Left ventricle myocardium inferior (tissue), 1 donor: ENCODE data around the gene MINDY3. TPM values are rescaled to one million over a fixed set of nuclear protein-coding genes. Genes with fewer than 3 reads are reported as not detected.

Experiments used
- DNase-seq: peaks from one replicate; pipeline ENCODE4 v3.0.0-alpha.2; 2020
- H3K27ac ChIP-seq: fragments of 200-600 bp; replicated peaks from 2 replicates; pipeline ENCODE4 v1.8.0; 2021
- H3K27me3 ChIP-seq: fragments of 200-600 bp; 2 replicates; pipeline ENCODE4 v1.8.0; 2021; ENCODE audit warnings: low read depth
- H3K36me3 ChIP-seq: fragments of 200-600 bp; 2 replicates; pipeline ENCODE4 v1.8.0; 2021
- H3K4me1 ChIP-seq: fragments of 200-600 bp; 2 replicates; pipeline ENCODE4 v1.8.0; 2021
- H3K4me3 ChIP-seq: fragments of 200-600 bp; 2 replicates; pipeline ENCODE4 v1.8.0; 2021; ENCODE audit warnings: mild to moderate bottlenecking, moderate library complexity
- H3K9me3 ChIP-seq: fragments of 200-600 bp; replicated peaks from 2 replicates; pipeline ENCODE4 v1.8.0; 2021
- CTCF ChIP-seq: fragments of 200-600 bp; IDR thresholded peaks from 2 replicates; pipeline ENCODE4 v1.8.0; 2021; ENCODE audit warnings: antibody characterized with exemption, mild to moderate bottlenecking, borderline replicate concordance
- intact Hi-C: fragments of 100-400 bp; cut with micrococcal nuclease; formaldehyde crosslinking; loops from one replicate; pipeline ENCODE4 v1.11.0; 2022
- long read RNA-seq: library from polyadenylated mRNA; unstranded; transcript quantifications from one replicate; pipeline ENCODE4 v2.0.0, GENCODE V29; 2021
- total RNA-seq: library from RNA; stranded (reverse); fragmentation: NEBNext Ultra II Directional; extraction: Animal tissue kit (Norgen Biotek cat#: 25700); gene quantifications from one replicate; pipeline ENCODE4 v1.2.1, GENCODE V29; 2021
- donor health status: DM: no; HTN: yes; CAD: no; lungs with severe emphysema.

MINDY3 gene
- 22.5 TPM for total RNA-seq
- long read RNA-seq, transcript MINDY3-206 (14 exons, 2,307 nt), result major isoform, 9 of 15 reads
- long read RNA-seq, partial matches to known transcripts, result 0 of 15 reads
- long read RNA-seq, other reads (novel, unspliced or antisense), result 3 of 15 reads

GRCh38 chr10:15859906-15860691 is at the start of gene MINDY3:
MINDY3 (minus strand) TSS chr10:15860507; CDS start chr10:15860299, 208 bp downstream.
- Histone ChIP-seq H3K4me3 (peak within 1 kb of the TSS; percentile 93), H3K4me1 (peaks cover 48% of the 10 kb centered on the region), H3K9me3 (no peaks in the 10 kb centered on the region), H3K27ac (peak within 1 kb of the TSS; percentile 84), H3K36me3 (no peaks in the 10 kb centered on the region), H3K27me3 (peaks cover 18% of the 10 kb centered on the region)
- intact Hi-C loops, result no loop called here
- no peak for TF ChIP-seq CTCF
- peak; percentile 76 for DNase-seq

GRCh38 chr10:15901889-15902288 is 41.6 kb upstream of the MINDY3 start:
- H3K36me3 ChIP-seq, result no peaks in the 10 kb centered on the region
- H3K27me3 ChIP-seq, result peaks cover 42% of the 10 kb centered on the region
- intact Hi-C loops, result no loop called here
- H3K9me3 ChIP-seq, result no peaks in the 10 kb centered on the region
- TF ChIP-seq CTCF, result no peak
- DNase-seq, result no peak
- H3K4me3 ChIP-seq, result no peak overlapping the region
- H3K27ac ChIP-seq, result no peak overlapping the region
- H3K4me1 ChIP-seq, result no peaks in the 10 kb centered on the region

- H3K4me1 ChIP-seq, result no peaks in the 10 kb centered on the region
- no peak overlapping the region for H3K27ac ChIP-seq
- H3K4me3 ChIP-seq, result no peak overlapping the region
- TF ChIP-seq CTCF, result peak; percentile 23
- intact Hi-C loops, result no loop called here
- no peaks in the 10 kb centered on the region for H3K36me3 ChIP-seq
- H3K9me3 ChIP-seq, result no peaks in the 10 kb centered on the region
- peaks cover 72% of the 10 kb centered on the region for H3K27me3 ChIP-seq
- no peak for DNase-seq
These were observed 37.7 kb upstream of the MINDY3 start for GRCh38 chr10:15898046-15898445.

GRCh38 chr10:15897287-15897686 is 37.0 kb upstream of the MINDY3 start:
- TF ChIP-seq CTCF, result no peak
- no peak for DNase-seq

GRCh38 chr10:15896654-15897053 is 36.3 kb upstream of the MINDY3 start:
- no peaks in the 10 kb centered on the region for H3K36me3 ChIP-seq
- peaks cover 77% of the 10 kb centered on the region for H3K27me3 ChIP-seq
- intact Hi-C loops, result no loop called here
- no peak for DNase-seq
- no peak overlapping the region for H3K27ac ChIP-seq
- H3K4me1 ChIP-seq, result no peaks in the 10 kb centered on the region
- no peak overlapping the region for H3K4me3 ChIP-seq
- TF ChIP-seq CTCF, result no peak
- H3K9me3 ChIP-seq, result no peaks in the 10 kb centered on the region

More at GRCh38 chr10:15897287-15897686, 37.0 kb upstream of the MINDY3 start:
- intact Hi-C loops, result no loop called here
- H3K4me3 ChIP-seq, result no peak overlapping the region
- H3K36me3 ChIP-seq, result no peaks in the 10 kb centered on the region
- no peak overlapping the region for H3K27ac ChIP-seq
- no peaks in the 10 kb centered on the region for H3K9me3 ChIP-seq
- no peaks in the 10 kb centered on the region for H3K4me1 ChIP-seq
- peaks cover 78% of the 10 kb centered on the region for H3K27me3 ChIP-seq
